HG02852 (cell line): Measurements from ENCODE around the gene MFGE8.
"Not testable (repeated sequence)": the region's sequence is repeated elsewhere in the genome, so short reads cannot be mapped to it uniquely, and the experiment has no call there.

Experiments
- ATAC-seq: cut with Tn5 transposase; IDR thresholded peaks from one replicate; pipeline ENCODE4 v1.9.1; 2021; ENCODE audit warnings: mild to moderate bottlenecking, moderate library complexity; ENCODE audit not compliant: unreplicated experiment

The MFGE8 gene, protein sequence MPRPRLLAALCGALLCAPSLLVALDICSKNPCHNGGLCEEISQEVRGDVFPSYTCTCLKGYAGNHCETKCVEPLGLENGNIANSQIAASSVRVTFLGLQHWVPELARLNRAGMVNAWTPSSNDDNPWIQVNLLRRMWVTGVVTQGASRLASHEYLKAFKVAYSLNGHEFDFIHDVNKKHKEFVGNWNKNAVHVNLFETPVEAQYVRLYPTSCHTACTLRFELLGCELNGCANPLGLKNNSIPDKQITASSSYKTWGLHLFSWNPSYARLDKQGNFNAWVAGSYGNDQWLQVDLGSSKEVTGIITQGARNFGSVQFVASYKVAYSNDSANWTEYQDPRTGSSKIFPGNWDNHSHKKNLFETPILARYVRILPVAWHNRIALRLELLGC

GRCh38 chr15:88913017-88913849 is at the start of gene MFGE8:
MFGE8 (minus strand) TSS chr15:88913379; CDS start chr15:88913319, 60 bp downstream.
- peak; percentile 73 for ATAC-seq

DNA sequence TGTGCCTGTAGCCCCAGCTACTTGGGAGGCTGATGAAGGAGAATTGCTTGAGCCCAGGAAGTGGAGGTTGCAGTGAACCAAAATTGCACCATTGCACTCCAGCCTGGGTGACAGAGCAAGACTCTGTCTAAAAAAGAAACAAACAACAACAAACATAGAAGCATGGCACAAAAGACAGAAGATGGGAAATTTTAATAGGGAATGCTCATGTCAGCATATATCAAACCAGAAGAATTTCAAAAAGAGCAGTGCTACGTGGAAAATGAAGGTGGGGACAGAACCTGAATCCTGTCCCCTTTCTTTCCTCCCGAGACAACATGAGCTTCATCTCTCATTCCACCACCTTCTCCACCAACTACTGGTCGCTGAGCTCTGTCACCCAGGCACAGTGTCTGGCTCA is 46.3 kb upstream of the MFGE8 start:
- ATAC-seq: no peak

DNA sequence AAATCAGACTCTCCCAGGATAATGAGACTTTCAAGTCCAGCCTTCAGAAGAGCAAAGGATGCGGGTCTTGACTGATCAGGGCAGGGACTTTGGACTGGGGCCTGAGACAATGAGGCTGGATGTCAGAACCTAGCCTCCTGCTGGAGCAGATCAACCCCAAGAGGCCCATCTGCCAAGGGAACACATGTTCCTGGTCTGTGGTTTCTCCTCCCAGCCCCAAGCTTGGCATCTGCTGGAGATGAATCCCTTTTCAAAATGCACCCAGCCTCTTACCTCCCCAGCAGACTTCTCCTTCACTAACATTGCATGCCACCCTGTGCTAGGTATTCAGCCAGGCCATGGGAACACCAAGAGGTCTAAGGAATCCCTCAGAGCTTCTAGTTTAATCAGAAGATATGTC is 43.7 kb upstream of the MFGE8 start:
- ATAC-seq: no peak

- ATAC-seq: no peak
Observed at GRCh38 chr15:88956263-88956662, 43.1 kb upstream of the MFGE8 start.

DNA sequence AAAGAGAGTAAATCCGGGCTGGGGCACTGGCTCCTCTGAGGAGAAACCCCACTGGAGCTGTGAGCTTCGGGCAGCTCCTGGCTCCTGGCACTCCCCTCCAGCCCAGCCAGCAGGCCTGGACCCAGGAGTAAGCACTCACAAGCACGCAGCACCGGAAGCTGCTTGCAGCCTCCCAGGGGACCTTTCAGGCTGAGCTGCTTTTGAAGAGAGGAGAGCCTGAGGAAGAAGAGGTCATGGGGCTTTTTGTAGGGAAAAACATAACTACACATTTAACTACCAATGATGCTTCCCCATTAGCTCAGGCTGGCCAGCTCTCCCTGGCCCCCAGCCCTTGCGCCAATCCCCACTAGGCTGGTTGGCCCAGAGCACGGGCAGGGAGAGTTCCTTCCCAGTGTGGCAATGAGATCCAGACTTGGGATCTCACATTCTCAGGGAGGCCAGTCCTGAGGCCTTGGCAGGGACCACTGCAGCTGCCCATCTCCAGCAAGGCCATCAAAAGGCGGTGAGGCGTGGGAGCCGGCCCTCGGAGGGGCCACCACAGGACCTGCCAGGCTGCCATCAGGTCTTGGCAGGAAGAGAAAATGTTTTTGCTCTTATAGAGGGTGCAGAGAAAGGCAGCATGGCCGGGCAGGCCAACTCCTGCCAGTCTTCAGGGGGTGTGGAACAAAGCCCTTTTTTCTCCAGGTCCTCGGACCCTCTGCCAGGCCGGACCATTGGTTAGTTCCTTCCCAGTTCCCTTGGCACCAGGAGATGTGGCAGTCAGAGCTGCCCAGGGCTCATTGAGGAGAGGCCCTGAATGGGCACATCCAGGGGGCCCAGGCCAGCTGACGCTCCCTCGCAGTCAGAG is 41.5 kb upstream of the MFGE8 start:
- ATAC-seq: no peak

DNA sequence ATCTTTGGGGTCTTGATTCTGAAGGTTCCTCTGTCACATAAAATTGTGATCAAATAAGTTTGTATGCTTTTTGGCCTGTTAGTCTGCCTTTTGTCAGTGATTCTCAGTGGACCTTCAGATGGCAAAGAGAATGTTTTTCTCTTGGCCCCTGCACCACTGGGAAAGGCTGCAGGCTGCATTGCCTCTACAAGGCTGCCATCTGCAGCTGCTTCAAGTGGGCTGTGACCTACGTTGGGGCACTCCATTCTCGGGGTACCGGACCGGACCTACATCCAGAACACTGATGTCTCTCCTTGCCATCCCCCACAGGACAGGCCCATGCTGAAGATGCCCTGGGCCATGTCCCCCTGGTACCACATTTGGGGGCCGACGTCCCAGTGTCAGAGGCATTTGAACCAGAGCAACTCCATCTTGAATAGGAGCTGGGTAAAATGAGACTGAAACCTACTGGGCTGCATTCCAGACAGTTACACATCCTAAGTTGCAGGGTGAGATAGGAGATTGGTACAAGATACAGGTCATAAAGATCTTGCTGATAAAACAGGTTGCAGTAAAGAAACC is 37.5 kb upstream of the MFGE8 start:
- ATAC-seq: no peak

GRCh38 chr15:88949734-88950400 is 36.7 kb upstream of the MFGE8 start:
- no peak for ATAC-seq

GRCh38 chr15:88940110-88940675 is 27.0 kb upstream of the MFGE8 start:
- no peak for ATAC-seq

DNA sequence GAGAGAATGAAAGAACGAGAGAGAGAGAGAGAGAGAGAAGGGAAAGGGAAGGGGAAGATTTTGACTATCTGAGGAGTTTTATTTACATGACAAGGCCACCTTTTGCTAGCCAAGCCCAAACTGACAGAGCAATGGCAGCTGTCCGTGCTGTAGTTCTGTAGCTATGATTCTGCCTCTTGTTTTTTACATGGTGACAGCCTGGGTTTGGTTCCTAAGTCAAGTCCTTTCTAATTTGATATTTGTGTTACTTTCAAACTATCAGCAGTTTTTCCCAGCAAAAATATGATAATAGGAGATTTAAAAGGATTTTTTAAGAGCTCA is 26.3 kb upstream of the MFGE8 start:
- no peak for ATAC-seq

DNA sequence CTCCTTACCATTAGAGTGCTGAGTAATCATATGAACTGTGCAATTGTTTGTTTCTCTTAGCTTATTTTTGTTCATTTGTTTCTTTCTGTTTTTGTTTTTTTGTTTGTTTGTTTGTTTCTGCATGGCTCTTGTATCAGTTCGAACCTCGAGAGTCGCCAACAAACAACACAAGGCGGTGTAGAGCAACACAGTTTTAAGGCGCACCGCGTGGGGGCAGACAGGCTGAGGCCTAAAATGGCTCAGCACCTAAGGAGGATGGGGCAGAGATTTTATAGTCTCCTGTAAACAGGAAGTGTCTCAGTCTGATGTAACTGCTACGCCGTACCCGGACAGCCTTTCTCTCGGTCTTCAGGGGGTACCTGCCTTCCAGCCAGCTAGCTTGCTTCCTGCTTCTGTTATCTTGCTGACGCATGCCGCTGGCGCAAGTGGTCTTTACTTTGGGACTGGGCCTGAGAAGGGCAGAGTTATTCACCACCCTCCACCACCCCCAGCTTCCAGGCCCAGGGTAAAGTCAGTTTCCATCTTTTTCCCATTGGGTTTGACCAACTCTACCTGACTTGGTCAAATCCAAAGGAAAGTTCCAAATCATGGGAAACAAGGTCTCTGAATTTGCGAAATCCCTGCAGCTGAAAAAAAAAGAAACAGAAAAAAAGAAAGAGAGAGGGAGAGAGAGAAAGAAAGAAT is 25.8 kb upstream of the MFGE8 start:
- no peak for ATAC-seq

- ATAC-seq: not testable (repeated sequence)
Observed at GRCh38 chr15:88934449-88934848, 21.3 kb upstream of the MFGE8 start.

DNA sequence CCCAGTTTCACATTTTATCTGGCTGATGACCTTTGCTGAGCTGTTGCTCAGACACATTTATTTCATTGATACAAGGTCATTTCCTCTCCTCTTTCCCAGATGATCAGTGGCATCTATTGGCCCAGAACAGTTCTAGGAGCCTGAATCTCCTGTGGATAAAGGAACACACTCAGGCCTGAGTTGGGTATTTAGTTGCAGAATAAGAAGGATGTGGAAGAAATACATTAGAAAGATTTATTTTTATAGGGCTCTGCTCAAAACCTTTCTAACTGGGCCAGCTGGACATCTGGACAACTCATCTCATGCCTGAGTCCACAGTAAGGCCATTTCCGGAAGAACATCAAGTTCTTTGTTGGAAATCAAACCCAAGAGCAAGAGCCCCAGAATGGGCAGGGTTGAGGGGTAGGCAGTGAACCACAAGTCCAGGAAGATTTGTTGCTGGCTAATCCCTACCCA is 19.7 kb upstream of the MFGE8 start:
- ATAC-seq: no peak

GRCh38 chr15:88932271-88932874 is 19.2 kb upstream of the MFGE8 start:
- ATAC-seq: no peak

DNA sequence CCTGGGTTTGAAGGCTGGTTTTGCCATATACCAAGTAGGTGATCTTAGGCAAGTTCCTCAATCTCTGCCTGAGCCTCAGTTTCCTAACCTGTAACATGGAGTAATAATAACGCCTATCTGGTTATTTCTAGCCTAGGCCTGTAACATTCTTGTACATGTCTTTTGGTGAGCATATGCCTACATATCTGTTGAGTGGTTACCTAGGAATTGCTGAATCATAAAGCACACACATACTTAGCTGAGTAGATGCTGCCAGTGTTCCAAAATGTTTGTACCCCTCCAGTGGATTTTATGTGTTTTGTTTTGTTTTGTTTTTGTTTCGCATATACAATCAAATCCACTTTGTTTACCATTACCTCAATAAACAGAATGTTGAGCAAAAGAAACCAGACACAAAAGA is 17.4 kb upstream of the MFGE8 start:
- ATAC-seq: no peak

DNA sequence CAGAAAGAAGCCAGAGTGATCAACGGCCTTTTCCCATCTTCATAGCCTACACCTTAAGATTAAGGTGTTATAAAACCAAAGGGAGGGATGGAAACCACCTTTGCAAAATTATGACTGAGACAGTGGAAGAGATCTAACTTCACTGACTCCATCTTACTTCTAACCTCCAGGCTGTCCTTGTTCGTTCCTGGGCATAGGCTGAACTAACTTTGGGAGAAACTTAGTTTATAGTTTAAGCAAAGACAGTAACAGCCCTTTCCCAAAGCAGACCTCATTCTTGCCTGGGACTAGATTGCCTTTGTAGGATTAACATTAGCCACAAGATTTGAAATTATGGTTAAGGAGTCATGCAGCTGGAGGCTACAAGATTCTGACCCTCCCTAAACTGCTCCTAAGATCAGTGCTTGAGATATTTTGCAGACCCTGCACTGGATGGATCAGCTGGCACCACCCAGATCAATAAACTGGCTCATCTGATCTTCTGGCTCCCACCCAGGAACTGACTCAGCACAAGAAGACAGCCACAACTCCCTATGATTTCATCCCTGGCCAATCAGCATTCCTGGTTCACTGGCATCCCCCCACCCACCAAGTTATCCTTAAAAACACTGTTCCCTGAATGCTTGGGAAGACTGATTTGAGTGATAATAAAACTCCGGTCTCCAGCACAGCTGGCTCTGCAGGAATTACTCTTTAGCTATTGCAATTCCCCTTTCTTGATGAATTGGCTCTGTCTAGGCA is 16.3 kb upstream of the MFGE8 start:
- not testable (repeated sequence) for ATAC-seq

- not testable (repeated sequence) for ATAC-seq
Observed at GRCh38 chr15:88928192-88928591, 15.0 kb upstream of the MFGE8 start.

DNA sequence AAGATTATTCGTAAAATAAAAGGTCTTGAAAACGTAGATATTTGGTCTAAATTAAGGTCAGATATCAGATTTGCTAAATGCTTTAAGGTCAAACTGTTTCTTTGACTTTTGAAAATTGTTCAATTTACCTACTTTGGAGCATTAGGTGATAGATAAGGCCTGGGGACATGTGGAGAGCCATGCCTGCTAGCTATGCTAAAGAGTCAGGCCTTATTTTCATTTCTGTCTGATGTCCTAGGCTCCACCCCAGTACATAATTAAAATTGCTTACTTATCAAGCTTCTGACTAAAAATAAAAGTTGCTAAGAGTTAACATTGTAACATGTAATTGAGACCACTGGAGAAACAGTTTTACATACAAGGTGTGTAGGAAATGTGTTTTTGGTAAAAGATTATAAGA is 12.5 kb upstream of the MFGE8 start:
- not testable (repeated sequence) for ATAC-seq

DNA sequence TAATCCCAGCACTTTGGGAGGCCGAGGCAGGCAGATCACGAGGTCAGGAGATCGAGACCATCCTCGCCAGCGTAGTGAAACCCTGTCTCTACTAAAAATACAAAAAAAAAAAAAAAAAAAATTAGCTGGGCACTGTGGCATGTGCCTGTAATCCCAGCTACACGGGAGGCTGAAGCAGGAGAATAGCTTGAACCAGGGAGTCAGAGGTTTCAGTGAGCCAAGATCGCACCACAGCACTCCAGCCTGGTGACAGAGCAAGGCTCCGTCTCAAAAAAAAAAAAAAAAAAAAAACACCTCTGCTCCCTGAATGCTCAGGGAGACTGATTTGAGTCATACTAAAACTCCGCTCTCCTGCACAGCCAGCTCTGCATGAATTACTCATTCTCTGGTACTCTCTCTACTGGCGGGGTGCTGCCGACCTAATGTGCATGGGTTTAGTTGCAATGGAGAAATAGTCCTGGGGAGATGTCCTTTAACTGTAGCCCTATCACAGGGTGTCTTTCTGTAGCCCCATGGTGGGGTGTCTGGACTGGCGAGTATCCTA is 7.8 kb upstream of the MFGE8 start:
- ATAC-seq: peak; percentile 87
